GM21381 (cell line): ENCODE results near the gene ZNF81.
"Not testable (repeated sequence)": the region's sequence is repeated elsewhere in the genome, so short reads cannot be mapped to it uniquely, and the experiment has no call there.

Experiments used
- ATAC-seq: cut with Tn5 transposase; IDR thresholded peaks from one replicate; pipeline ENCODE4 v1.9.1; 2021; ENCODE audit warnings: mild to moderate bottlenecking, moderate library complexity; ENCODE audit not compliant: unreplicated experiment

ZNF81 gene

DNA sequence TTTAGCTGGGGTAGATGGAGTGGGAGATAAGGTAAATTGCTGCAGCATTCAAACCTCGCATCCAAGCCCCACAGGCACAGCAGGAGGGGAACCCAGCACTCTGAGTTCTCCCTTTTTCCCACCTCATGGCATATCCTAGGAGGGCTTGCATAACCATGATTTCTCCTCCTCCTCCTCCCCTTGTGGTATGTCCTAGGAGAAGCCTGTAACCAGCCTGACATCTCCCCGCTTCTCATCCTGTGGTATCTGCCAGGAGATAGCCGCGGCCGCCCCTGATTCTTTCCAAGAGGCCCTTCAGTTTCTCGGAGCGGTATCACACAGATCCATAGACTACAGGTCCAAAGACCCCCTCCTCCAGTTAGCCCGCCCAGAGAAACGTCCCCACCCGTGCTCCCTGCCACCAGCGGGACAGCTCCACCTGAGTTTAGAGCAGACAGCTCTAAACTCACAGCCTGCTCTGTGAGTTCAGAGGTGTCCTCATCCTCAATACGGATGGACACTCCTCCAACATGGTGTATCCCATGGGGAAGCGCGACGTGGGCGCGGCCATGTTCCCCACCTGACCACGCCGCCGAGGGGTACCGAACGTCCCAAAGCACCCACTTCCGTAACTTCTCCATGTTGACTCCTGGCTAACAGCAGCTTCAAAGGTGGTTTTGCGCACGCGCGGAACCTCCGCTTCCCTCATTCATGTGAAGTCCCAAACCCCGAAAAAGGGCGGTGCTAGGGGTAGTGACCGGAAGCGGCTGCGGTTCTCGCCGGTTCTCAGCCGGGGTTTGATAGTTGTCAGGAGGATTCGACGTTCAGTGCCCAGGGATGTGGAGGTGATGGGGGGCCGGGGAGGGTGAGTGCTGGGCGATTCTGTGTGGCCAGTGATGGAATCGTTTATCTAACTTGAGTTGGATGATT is at the start of gene ZNF81:
Gene ZNF81, plus strand, starts transcription at position 739 of the 909 bp plus-strand sequence. CDS start 9,366 bp downstream, outside the sequence.
- ATAC-seq = peak; percentile 91

- ATAC-seq = no peak
Measured at GRCh38 chrX:47796433-47796906, 40.2 kb upstream of the ZNF81 start.

- ATAC-seq = no peak
Measured at GRCh38 chrX:47797084-47797483, 39.6 kb upstream of the ZNF81 start.

DNA sequence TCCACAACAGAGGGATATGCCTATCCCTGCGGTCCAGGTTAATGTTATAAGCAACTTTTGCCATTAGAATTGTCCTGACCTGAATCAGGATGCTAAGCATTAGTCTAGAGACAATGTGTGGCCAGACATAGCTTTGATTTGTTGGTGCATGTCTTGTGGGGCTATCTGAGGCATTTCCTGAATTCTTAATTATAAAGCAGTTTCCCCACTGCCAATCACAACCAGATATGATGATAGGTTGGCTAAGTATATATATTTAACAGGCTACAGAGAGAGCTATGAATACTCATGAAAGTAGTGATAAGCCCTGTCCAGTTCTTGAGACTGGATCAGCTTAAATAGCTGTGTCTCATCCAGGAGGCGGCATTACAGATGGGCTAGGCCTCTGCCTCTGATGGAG is 37.8 kb upstream of the ZNF81 start:
- no peak for ATAC-seq

DNA sequence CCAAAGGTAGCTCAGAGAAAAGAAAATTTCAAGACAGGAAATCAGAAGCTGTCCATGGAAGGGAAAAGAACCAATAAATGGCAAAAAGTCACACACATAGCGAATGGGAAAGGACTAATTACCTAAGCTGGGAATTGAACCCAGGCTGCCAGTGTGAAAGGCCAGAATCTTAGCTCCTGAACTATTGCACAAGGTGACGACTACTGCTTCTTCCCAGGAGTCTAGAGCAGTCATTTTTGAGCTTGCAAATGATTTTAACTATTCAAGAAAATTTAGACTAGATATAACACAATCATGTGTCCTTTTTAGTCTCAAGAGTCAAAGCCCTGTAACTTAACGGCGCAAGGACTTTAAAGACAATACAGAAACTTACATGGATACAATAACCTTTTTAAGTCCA is 34.1 kb upstream of the ZNF81 start:
- ATAC-seq = no peak

GRCh38 chrX:47803103-47803502 is 33.6 kb upstream of the ZNF81 start:
- ATAC-seq = not testable (repeated sequence)

DNA sequence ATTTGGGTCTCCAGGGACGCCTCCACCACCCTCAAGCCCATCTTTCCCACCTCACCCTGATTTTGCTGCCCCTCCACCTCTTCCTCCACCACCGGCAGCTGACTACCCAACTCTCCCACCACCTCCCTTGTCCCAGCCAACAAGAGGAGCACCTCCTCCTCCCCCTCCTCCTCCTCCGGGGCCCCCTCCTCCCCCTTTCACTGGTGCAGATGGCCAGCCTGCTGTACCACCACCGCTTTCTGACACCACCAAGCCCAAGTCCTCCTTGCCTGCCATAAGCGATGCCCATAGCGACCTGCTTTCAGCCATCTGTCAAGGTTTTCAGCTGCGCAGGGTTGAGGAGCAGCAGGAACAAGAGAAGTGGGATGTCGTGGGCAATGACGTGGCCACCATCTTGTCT is 32.4 kb upstream of the ZNF81 start:
- ATAC-seq = no peak

- ATAC-seq = not testable (repeated sequence)
Measured at GRCh38 chrX:47805844-47806243, 30.9 kb upstream of the ZNF81 start.

DNA sequence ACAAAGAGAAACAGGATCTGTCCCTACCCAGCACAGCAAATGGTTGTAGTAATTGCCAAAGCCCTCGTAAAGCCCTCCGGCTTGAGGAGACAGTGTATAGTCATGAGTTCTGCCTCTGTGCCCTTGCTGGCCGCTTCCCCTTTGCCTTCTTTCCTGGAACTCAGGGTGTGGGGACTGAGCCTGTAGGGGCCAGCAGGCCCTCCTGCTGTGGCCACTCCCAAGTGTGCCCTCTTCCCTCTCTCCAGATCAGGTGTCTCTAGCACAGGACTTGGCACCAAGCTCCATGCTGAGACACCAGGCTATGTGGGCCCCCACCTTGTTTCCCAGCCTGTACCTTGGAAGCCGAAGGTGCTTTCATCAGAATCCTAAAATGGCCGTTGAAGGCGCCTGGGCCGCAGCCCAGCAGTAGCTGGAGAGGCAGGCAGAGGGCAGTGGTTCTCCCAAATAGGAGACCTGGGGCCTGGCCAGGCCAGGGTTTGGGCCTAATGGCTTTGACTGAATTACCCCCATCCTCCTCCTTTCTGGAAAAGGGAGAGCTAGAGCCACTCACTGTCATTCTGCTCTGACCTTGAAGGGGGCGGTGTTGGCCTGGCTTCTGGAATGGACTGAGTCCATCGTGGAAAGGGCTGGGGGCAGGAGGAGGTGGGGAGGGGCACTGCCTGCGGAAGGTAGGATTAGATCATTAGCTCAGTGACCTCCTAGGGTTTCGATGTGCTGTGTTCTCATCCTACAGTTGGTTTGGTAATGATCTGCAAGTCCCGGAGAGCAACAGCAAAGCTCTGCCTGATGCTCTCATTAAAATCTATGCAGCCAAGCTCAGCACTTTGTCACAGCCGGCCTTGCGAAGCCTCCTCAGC is 30.1 kb upstream of the ZNF81 start:
- ATAC-seq = not testable (repeated sequence)

- ATAC-seq = not testable (repeated sequence)
Measured at GRCh38 chrX:47807272-47807538, 29.5 kb upstream of the ZNF81 start.

DNA sequence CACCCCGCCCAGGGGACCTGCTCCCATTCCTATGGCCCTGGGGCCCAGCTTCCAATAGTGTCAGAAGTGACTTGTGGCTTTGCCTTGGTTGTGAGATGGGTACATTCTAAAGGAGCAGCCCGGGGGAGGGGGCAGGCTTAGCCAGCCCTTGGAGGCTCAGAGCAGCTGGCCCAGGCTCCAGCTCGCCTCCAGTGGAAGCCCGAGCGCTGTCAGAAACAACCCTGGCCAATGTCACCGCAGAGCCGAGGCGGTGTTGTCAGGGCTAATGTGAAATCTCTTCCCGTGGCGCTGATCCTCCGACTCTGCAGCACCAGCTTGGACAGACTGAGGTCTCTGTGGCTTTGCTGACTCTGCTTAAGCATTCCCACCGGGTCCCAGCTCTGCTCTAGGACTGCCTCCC is 29.2 kb upstream of the ZNF81 start:
- no peak for ATAC-seq

GRCh38 chrX:47808904-47809788 is 27.6 kb upstream of the ZNF81 start:
- no peak for ATAC-seq

GRCh38 chrX:47814851-47815250 is 21.9 kb upstream of the ZNF81 start:
- no peak for ATAC-seq

GRCh38 chrX:47815901-47816845 is 20.5 kb upstream of the ZNF81 start:
- ATAC-seq = no peak

GRCh38 chrX:47817421-47817820 is 19.3 kb upstream of the ZNF81 start:
- ATAC-seq = no peak

GRCh38 chrX:47817897-47818296 is 18.8 kb upstream of the ZNF81 start:
- no peak for ATAC-seq

DNA sequence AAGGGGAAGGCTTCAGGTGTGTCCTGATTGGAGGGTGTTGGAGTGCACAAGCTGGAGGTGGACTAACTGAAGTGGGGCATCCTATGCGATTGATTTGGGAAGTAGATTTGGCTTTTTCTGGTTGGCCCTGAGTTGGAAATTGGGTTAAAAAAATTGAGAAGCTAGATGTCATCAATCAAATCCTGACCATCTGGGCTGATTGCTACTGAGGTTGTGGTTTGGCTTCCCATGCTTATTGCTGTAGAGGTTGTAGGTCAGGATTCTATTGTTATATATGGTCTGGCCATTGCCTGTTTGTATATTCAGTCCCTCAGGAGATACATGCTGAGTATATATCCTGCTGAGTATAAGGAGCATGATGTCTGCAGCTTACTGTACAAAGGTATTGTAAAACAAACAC is 7.7 kb upstream of the ZNF81 start:
- no peak for ATAC-seq

DNA sequence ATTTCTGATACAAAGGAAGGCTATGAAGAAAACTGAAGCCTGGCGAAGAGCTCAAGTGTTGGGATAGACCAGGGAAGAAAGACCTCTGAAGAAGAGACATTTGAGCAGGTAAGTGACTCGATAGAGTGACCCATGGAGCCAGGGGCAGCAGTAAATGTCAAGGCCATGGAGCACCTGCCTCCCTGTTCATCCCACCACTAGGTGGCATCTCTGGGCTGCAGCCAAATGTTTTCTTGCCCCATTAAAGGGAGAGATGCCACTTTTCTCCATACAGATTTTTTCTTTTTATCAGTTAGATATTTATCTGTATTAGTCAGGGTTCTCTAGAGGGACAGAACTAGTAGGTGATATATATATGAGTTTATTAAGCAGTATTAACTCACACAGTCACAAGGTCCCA is 4.9 kb upstream of the ZNF81 start:
- no peak for ATAC-seq

- ATAC-seq = no peak
Measured at GRCh38 chrX:47838361-47838760, 1.7 kb downstream of the ZNF81 start.

GRCh38 chrX:47840111-47840510 is 3.4 kb downstream of the ZNF81 start:
- ATAC-seq = no peak
